Omental fat pad (tissue), 4 donors: Measurements from ENCODE around the gene SLC35D2. TPM values are rescaled to one million over a fixed set of nuclear protein-coding genes. Genes with fewer than 3 reads are reported as not detected.

Experiments
- ATAC-seq: fragments of 150-250 bp; one replicate; pipeline ENCODE4 v1.9.1; 2016; ENCODE audit warnings: mild to moderate bottlenecking, moderate library complexity; ENCODE audit not compliant: low FRiP score
- DNase-seq: peaks from one replicate; pipeline ENCODE4 v3.0.0-alpha.2; 2019; ENCODE audit warnings: low spot score
- total RNA-seq, 4 donors: library from RNA; depleted of rRNA; stranded (reverse); fragments of >200 nt; gene quantifications; one replicate each; pipeline ENCODE4 v1.1.0, GENCODE V29; 2016
- TF ChIP-seq, protein P1 (sequence below), 3 donors: fragments of 450-650 bp; IDR thresholded peaks; one replicate each; pipeline ENCODE4 v1.5.1; 2016 to 2017; ENCODE audit warnings: antibody characterized with exemption in 3 of 3, mild to moderate bottlenecking in 3 of 3, moderate library complexity in 2 of 3

The SLC35D2 gene
- total RNA-seq, 4 donors from 2014 or later: 13.8 to 18.4 (median 15.7) TPM

DNA sequence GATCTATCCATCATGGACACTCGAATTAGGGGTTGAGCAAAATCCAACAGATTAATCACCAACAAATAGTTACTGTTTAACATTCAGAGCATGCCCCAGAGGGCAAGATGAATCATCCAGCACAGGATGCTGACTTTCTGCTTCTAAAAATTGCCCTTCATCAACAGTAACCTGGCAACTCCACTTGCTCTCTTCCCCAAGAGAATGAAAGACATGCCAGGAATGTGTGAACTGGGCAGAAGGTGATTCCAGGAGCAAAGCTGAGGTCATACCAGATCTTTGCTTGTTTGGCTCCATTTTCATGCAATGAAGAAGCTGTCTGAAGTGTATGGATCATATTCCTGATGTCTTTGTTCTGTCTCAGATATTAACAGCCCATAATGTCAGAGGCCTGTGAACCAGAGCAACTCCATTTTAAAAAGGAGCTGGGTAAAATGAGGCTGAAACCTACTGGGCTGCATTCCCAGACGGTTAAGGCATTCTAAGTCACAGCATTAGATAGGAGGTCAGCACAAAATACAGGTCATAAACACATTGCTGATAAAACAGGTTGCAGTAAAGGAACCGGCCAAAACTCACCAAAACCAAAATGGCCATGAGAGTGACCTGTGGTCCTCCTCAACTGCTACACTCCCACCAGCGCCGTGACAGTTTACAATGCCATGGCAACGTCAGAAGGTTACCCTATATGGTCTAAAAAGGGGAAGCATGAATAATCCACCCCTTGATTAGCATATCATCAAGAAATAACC, 37.1 kb upstream of the SLC35D2 start:
- TF ChIP-seq, protein P1, sequence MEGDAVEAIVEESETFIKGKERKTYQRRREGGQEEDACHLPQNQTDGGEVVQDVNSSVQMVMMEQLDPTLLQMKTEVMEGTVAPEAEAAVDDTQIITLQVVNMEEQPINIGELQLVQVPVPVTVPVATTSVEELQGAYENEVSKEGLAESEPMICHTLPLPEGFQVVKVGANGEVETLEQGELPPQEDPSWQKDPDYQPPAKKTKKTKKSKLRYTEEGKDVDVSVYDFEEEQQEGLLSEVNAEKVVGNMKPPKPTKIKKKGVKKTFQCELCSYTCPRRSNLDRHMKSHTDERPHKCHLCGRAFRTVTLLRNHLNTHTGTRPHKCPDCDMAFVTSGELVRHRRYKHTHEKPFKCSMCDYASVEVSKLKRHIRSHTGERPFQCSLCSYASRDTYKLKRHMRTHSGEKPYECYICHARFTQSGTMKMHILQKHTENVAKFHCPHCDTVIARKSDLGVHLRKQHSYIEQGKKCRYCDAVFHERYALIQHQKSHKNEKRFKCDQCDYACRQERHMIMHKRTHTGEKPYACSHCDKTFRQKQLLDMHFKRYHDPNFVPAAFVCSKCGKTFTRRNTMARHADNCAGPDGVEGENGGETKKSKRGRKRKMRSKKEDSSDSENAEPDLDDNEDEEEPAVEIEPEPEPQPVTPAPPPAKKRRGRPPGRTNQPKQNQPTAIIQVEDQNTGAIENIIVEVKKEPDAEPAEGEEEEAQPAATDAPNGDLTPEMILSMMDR (IDR thresholded peaks at IDR 0.05): no peak

GRCh38 chr9:96419691-96419969, 36.1 kb upstream of the SLC35D2 start:
- no peak for DNase-seq
- TF ChIP-seq, protein P1 (IDR thresholded peaks at IDR 0.05): no peak
- ATAC-seq: no peak

More for the DNA sequence above, 37.1 kb upstream of the SLC35D2 start:
- no peak for DNase-seq
- ATAC-seq: peak; percentile 69

DNA sequence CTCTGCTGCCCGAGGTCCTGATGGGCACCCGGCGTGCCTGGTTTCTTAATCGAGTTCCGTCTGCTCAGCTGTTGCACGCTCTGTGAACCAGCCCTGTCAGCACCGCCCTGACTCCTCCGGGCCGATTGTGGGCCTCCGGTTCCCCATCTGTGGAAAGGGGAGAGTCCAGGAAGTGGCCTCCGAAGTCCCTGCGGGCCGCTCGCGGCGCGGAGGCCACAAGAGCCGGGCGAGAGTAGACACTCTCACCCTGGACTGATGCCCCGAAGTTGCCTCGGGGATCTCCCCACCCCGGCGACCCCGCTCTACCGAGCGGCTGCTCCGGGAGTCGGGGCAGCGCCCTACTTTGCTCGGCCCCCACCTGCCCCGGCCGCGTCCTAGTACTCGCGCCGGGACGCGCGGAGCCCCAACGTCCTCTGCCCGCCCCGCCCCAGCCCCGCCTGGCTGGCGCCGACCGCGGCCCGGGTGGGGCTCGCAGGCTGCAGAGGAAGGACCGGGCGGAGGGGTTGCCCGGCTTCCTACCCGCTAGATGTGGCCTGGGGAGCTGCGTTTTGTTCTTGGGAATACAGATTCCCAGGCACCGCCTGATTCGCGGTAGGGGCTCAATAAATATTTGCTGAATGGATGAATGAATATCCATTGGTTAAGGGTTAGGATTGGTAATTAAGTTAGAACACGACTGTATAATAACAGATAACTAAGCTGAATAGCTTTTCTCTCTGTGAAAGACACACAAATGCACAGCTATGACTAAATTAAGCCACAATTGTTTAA, 35.6 kb upstream of the SLC35D2 start:
- no peak for DNase-seq
- ATAC-seq: peak; percentile 15
- TF ChIP-seq, protein P1 (IDR thresholded peaks at IDR 0.05): no peak

DNA sequence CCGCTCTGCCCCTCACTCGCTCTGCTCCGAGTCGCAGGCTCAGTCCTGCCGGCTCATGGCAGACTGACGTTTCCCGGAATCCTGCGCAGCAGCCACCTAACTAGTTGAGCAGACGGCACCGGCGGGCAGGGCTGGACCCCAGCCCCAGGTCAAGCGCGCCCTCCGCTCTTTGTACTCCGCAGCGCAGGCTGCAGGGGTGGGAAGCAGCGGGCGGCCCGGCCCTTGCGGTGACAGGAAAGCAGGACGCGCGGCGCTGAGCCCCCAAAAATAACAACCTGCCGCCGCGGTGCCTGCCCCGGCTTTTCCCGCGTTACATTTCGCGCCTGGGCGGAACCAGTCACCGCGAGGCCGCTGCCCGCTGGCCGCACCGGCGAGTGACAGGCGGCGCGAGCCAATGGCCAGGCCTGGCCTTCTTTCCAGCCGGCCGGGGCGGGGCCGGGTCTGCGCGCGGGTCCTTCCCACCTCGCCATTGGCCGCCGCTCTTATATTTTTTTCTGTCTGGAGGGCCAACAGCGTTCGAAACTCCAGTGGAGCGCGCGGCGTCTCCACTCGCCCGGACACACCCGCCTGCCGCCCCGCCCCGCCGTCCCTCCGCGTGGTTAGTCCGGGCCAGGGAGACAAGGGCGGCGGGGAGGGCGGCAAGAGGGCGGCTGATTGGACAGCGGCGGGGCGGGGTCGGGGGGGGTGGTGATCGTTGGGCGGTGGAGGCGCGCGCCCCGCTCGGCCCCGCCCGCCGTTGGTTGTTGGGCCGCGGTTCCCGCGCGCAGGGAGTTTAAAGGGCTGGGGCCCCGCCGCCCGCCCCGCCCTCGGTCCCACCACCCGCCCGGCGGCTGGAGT, 34.8 kb upstream of the SLC35D2 start, which contains the start of gene ZNF367:
Gene ZNF367 (minus strand): TSS at position 288 of the 837 bp plus-strand sequence. CDS start 338 bp downstream, outside the sequence.
- ATAC-seq: peak; percentile 92
- TF ChIP-seq, protein P1 (IDR thresholded peaks at IDR 0.05): no peak
- peak; percentile 87 for DNase-seq

GRCh38 chr9:96417661-96418082, 34.2 kb upstream of the SLC35D2 start:
- ATAC-seq: no peak
- TF ChIP-seq, protein P1 (IDR thresholded peaks at IDR 0.05): no peak
- DNase-seq: no peak

GRCh38 chr9:96417051-96417586, 33.6 kb upstream of the SLC35D2 start:
- ATAC-seq (peak; percentile 39), DNase-seq (peak; percentile 82)
- TF ChIP-seq, protein P1 (IDR thresholded peaks at IDR 0.05): no peak
